GM12865 (cell line): Measurements from ENCODE around the gene CLCF1.

Source experiments
- DNase-seq: peaks from one replicate; pipeline ENCODE4 v3.0.0; 2010; ENCODE audit warnings: low read depth
- H3K4me3 ChIP-seq: 2 replicates; pipeline ENCODE4 v1.5.1; 2011; ENCODE audit warnings: mild to moderate bottlenecking, low read depth, low read length, control low read depth
- CTCF ChIP-seq: IDR thresholded peaks from 2 replicates; pipeline ENCODE4 v1.5.1; 2011; ENCODE audit warnings: low read length, control low read depth, low read depth, inconsistent platforms; ENCODE audit not compliant: insufficient read depth; ENCODE audit errors: missing control alignments

The CLCF1 gene

GRCh38 chr11:67408437-67409200 lies 35.2 kb upstream of the CLCF1 start:
- peak overlapping the region; percentile 54 for H3K4me3 ChIP-seq
- TF ChIP-seq CTCF: no peak
- no peak for DNase-seq

GRCh38 chr11:67407688-67408163 lies 34.3 kb upstream of the CLCF1 start:
- no peak for TF ChIP-seq CTCF
- no peak for DNase-seq
- H3K4me3 ChIP-seq: no peak overlapping the region

- no peak overlapping the region for H3K4me3 ChIP-seq
- no peak for TF ChIP-seq CTCF
- DNase-seq: no peak
These were observed 33.7 kb upstream of the CLCF1 start for GRCh38 chr11:67406969-67407687.

- no peak for TF ChIP-seq CTCF
- no peak for DNase-seq
- no peak overlapping the region for H3K4me3 ChIP-seq
These were observed 33.1 kb upstream of the CLCF1 start for GRCh38 chr11:67406420-67406968.

- no peak overlapping the region for H3K4me3 ChIP-seq
These were observed 32.4 kb upstream of the CLCF1 start for GRCh38 chr11:67405688-67406339.

More at GRCh38 chr11:67405688-67406339, 32.4 kb upstream of the CLCF1 start:
- no peak for DNase-seq
- TF ChIP-seq CTCF: no peak
